MM.1S (cell line): ENCODE results near the gene MTFMT.

Source experiments
- DNase-seq: peaks from one replicate; pipeline ENCODE4 v3.0.0-alpha.2; 2015
- H2AFZ ChIP-seq: fragments of 300-600 bp; sonication (generic); 2 replicates; pipeline ENCODE4 v1.6.0; 2016; ENCODE audit warnings: antibody characterized with exemption, low read length
- H3F3A ChIP-seq: fragments of 300-600 bp; sonication (generic); 2 replicates; pipeline ENCODE4 v1.6.1; 2016; ENCODE audit warnings: mild to moderate bottlenecking, antibody characterized with exemption, low read length, moderate library complexity, mixed read lengths; ENCODE audit not compliant: insufficient read depth
- H3K27ac ChIP-seq: fragments of 300-600 bp; sonication (generic); 2 replicates; pipeline ENCODE4 v1.5.1; 2016; ENCODE audit warnings: mild to moderate bottlenecking, low read length
- H3K27me3 ChIP-seq: fragments of 300-600 bp; sonication (generic); replicated peaks from 2 replicates; pipeline ENCODE4 v1.6.0; 2016; ENCODE audit warnings: low read length; ENCODE audit not compliant: insufficient read depth
- H3K36me3 ChIP-seq: fragments of 300-600 bp; sonication (generic); replicated peaks from 2 replicates; pipeline ENCODE4 v1.6.1; 2016; ENCODE audit warnings: mild to moderate bottlenecking, low read length, mixed read lengths; ENCODE audit not compliant: insufficient read depth
- H3K4me1 ChIP-seq: fragments of 300-600 bp; sonication (generic); 2 replicates; pipeline ENCODE4 v1.6.1; 2016; ENCODE audit warnings: low read length, mixed read lengths
- H3K4me2 ChIP-seq: fragments of 300-600 bp; sonication (generic); 2 replicates; pipeline ENCODE4 v1.6.0; 2016; ENCODE audit warnings: low read depth, low read length
- H3K4me3 ChIP-seq: fragments of 300-600 bp; sonication (generic); 2 replicates; pipeline ENCODE4 v1.5.1; 2016; ENCODE audit warnings: low read length, mixed read lengths
- H3K79me2 ChIP-seq: fragments of 300-600 bp; sonication (generic); 2 replicates; pipeline ENCODE4 v1.6.1; 2016; ENCODE audit warnings: mixed run types, low read length, mixed read lengths
- H3K9ac ChIP-seq: fragments of 300-600 bp; sonication (generic); 2 replicates; pipeline ENCODE4 v1.6.1; 2016; ENCODE audit warnings: low read length, mixed read lengths
- H3K9me2 ChIP-seq: fragments of 300-600 bp; sonication (generic); replicated peaks from 2 replicates; pipeline ENCODE4 v1.6.1; 2016; ENCODE audit warnings: mild to moderate bottlenecking, low read length, mixed read lengths; ENCODE audit not compliant: insufficient read depth
- H3K9me3 ChIP-seq: fragments of 300-600 bp; sonication (generic); replicated peaks from 2 replicates; pipeline ENCODE4 v1.6.1; 2016; ENCODE audit warnings: mild to moderate bottlenecking, low read length, mixed read lengths; ENCODE audit not compliant: insufficient read depth
- H4K20me1 ChIP-seq: fragments of 300-600 bp; sonication (generic); 2 replicates; pipeline ENCODE4 v1.6.1; 2016; ENCODE audit warnings: mild to moderate bottlenecking, low read length, moderate library complexity, mixed read lengths; ENCODE audit not compliant: insufficient read depth
- EZH2 ChIP-seq: fragments of 300-600 bp; sonication (generic); optimal IDR thresholded peaks from 2 replicates; pipeline ENCODE3; 2017; ENCODE audit warnings: low read depth, mild to moderate bottlenecking, antibody characterized with exemption, low read length, mixed read lengths
- EZH2phosphoT487 ChIP-seq: fragments of 300-600 bp; sonication (generic); IDR thresholded peaks from 2 replicates; pipeline ENCODE4 v1.6.1; 2018; ENCODE audit warnings: antibody characterized with exemption, low read length
- TF ChIP-seq, protein P1 (sequence below): fragments of 300-600 bp; sonication (generic); IDR thresholded peaks from 2 replicates; pipeline ENCODE4 v1.5.1; 2016; ENCODE audit warnings: antibody characterized with exemption, low read length, mixed read lengths

MTFMT gene

GRCh38 chr15:64985366-64986033 lies 43.9 kb downstream of the MTFMT start:
- Histone ChIP-seq H3K9me3 (no peaks in the 10 kb centered on the region), H2AFZ (no peak overlapping the region), H3K27ac (no peak overlapping the region), H3F3A (peaks cover 7% of the 10 kb centered on the region; the same call in 1 of the 2 replicates), H3K36me3 (no peaks in the 10 kb centered on the region), H3K79me2 (peaks cover 42% of the 10 kb centered on the region), H3K4me2 (no peak overlapping the region), H3K9me2 (no peaks in the 10 kb centered on the region), H3K4me3 (no peak overlapping the region), H3K27me3 (no peaks in the 10 kb centered on the region), H3K4me1 (no peaks in the 10 kb centered on the region), H4K20me1 (no peaks in the 10 kb centered on the region), H3K9ac (no peak overlapping the region)
- no peak for DNase-seq
- TF ChIP-seq EZH2phosphoT487 = no peak
- no peak for TF ChIP-seq EZH2
- TF ChIP-seq, protein P1, sequence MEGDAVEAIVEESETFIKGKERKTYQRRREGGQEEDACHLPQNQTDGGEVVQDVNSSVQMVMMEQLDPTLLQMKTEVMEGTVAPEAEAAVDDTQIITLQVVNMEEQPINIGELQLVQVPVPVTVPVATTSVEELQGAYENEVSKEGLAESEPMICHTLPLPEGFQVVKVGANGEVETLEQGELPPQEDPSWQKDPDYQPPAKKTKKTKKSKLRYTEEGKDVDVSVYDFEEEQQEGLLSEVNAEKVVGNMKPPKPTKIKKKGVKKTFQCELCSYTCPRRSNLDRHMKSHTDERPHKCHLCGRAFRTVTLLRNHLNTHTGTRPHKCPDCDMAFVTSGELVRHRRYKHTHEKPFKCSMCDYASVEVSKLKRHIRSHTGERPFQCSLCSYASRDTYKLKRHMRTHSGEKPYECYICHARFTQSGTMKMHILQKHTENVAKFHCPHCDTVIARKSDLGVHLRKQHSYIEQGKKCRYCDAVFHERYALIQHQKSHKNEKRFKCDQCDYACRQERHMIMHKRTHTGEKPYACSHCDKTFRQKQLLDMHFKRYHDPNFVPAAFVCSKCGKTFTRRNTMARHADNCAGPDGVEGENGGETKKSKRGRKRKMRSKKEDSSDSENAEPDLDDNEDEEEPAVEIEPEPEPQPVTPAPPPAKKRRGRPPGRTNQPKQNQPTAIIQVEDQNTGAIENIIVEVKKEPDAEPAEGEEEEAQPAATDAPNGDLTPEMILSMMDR = no peak

DNA sequence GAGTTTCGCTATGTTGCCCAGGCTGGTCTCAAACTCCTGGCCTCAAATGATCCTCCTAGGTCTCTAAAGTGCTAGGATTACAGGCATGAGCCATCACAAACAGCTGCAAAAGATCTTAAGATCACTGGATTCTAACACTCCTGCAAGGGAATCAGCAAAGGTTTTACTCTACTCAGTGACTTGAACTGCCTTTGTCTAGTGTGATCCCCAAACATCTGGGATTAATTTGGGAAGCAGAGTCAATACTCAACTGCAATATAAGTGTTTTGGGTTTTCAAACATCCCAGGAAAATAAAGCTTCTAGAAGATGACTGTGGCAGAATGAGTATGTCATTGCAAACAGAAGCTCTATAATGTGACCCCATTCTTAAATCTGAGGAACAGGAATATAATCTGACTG lies 47.0 kb downstream of the MTFMT start:
- Histone ChIP-seq H3K9me3 (no peaks in the 10 kb centered on the region), H3K4me3 (no peak overlapping the region), H2AFZ (no peak overlapping the region), H3K36me3 (peaks cover 4% of the 10 kb centered on the region; the same call in 1 of the 2 replicates), H3K4me1 (no peaks in the 10 kb centered on the region), H4K20me1 (no peaks in the 10 kb centered on the region), H3K9me2 (no peaks in the 10 kb centered on the region), H3K79me2 (peaks cover 25% of the 10 kb centered on the region), H3F3A (no peaks in the 10 kb centered on the region; the same call in 1 of the 2 replicates), H3K9ac (no peak overlapping the region), H3K4me2 (no peak overlapping the region), H3K27ac (no peak overlapping the region), H3K27me3 (no peaks in the 10 kb centered on the region)
- TF ChIP-seq, protein P1 = no peak
- TF ChIP-seq EZH2 (no peak), EZH2phosphoT487 (no peak)
- no peak for DNase-seq

DNA sequence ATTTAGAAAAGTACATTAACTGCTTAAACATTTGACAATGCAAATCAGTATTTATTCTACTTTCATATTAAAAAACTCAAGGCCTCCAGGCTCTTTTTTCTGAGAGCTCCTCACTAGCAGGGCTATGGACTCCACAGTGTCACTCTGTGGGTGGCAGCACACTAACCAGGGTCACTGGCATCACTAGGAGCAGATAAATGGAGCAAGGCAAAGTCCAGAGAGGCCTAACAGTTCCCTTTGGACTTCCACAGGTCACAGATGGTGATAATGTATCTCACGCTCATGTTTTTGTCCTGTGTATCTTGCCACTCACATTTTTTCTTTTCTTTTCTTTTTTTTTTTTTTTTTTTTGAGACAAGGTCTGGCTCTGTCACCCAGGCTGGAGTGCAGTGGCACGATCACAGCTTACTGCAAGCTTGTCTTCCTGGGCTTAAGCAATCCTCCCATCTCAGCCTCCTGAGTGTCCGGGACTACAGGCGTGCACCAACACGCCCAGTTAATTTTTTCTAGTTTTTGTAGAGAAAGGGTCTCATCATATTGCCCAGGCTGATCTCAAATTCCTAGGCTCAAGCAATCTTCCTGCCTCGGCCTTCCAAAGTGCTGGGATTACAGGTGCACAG lies 47.5 kb downstream of the MTFMT start:
- H3K4me1 ChIP-seq = no peaks in the 10 kb centered on the region
- no peaks in the 10 kb centered on the region for H4K20me1 ChIP-seq
- no peak overlapping the region for H3K4me3 ChIP-seq
- H3K79me2 ChIP-seq = peaks cover 20% of the 10 kb centered on the region
- no peaks in the 10 kb centered on the region for H3K9me3 ChIP-seq
- H3K4me2 ChIP-seq = peak overlapping the region; percentile 22; the same call in 1 of the 2 replicates
- H3K9ac ChIP-seq = no peak overlapping the region; the same call in 1 of the 2 replicates
- H2AFZ ChIP-seq = no peak overlapping the region
- no peak overlapping the region for H3K27ac ChIP-seq
- no peaks in the 10 kb centered on the region; the same call in 1 of the 2 replicates for H3F3A ChIP-seq
- DNase-seq = no peak
- TF ChIP-seq, protein P1 = no peak
- no peak for TF ChIP-seq EZH2phosphoT487
- TF ChIP-seq EZH2 = no peak
- H3K27me3 ChIP-seq = no peaks in the 10 kb centered on the region
- peaks cover 4% of the 10 kb centered on the region; the same call in 1 of the 2 replicates for H3K36me3 ChIP-seq
- no peaks in the 10 kb centered on the region for H3K9me2 ChIP-seq
